Uterus (tissue), 4 donors: Measurements from ENCODE around the gene METTL3. TPM values are rescaled to one million over a fixed set of nuclear protein-coding genes. Genes with fewer than 3 reads are reported as not detected.
"Not testable (repeated sequence)": the region's sequence is repeated elsewhere in the genome, so short reads cannot be mapped to it uniquely, and the experiment has no call there.

Source experiments
- DNase-seq, 2 donors: peaks; one replicate each; pipeline ENCODE4 v3.0.0-alpha.2; 2019 to 2020
- H3K27ac ChIP-seq, 2 donors: fragments of 200-600 bp; sonication (generic); 1 replicate in 1 of 2; 2 replicates in 1 of 2; pipeline ENCODE4 v1.5.1; 2016 to 2018
- H3K27me3 ChIP-seq, 2 donors: fragments of 200-600 bp; sonication (generic); one replicate each; pipeline ENCODE4 v1.5.1; 2018 to 2019; ENCODE audit warnings: control low read depth in 1 of 2
- H3K36me3 ChIP-seq, 2 donors: fragments of 200-600 bp; sonication (generic); one replicate each; pipeline ENCODE4 v1.5.1; 2019; ENCODE audit warnings: control low read depth in 1 of 2
- H3K4me1 ChIP-seq, 2 donors: fragments of 200-600 bp; sonication (generic); one replicate each; pipeline ENCODE4 v1.5.1; 2018 to 2019; ENCODE audit warnings: control low read depth in 1 of 2
- H3K4me3 ChIP-seq, 2 donors: fragments of 200-600 bp; sonication (generic); 1 replicate in 1 of 2; 2 replicates in 1 of 2; pipeline ENCODE4 v1.5.1; 2018 to 2019; ENCODE audit warnings: mild to moderate bottlenecking in 1 of 2
- H3K9me3 ChIP-seq, 2 donors: fragments of 200-600 bp; sonication (generic); one replicate each; pipeline ENCODE4 v1.5.1; 2019; ENCODE audit warnings: control low read depth in 1 of 2
- CTCF ChIP-seq, 4 experiments: fragments of 200-600 bp in 2 of 4; fragments of 450-650 bp in 2 of 4; sonication (generic) in 2 of 4; IDR thresholded peaks; one replicate each; pipeline ENCODE4 v1.5.1; 2016 to 2019; ENCODE audit warnings: antibody characterized with exemption in 4 of 4, mild to moderate bottlenecking in 2 of 4, moderate library complexity in 1 of 4
- POLR2A ChIP-seq, 2 donors: fragments of 450-650 bp; IDR thresholded peaks; one replicate each; pipeline ENCODE4 v1.6.1; 2016; ENCODE audit warnings: antibody characterized with exemption in 2 of 2, mild to moderate bottlenecking in 1 of 2, moderate library complexity in 1 of 2
- intact Hi-C: fragments of 100-400 bp; cut with DNase I; formaldehyde crosslinking; loops from one replicate; pipeline ENCODE4 v1.15.1; 2023; ENCODE audit warnings: low total_unique reads
- total RNA-seq, 4 donors: library from RNA; depleted of rRNA in 3 of 4; stranded (reverse); fragments of >200 nt in 3 of 4; gene quantifications; one replicate each; pipeline versions ENCODE4 v1.1.0 to v1.2.4, GENCODE V29; 2014 to 2023
- donor health status: DM: yes; HTN: yes; CAD: no.

METTL3 gene
- total RNA-seq, 4 donors from 2014 or later: 47.4 to 101 (median 57.7) TPM

GRCh38 chr14:21553266-21553665 is 42.1 kb upstream of the METTL3 start:
- intact Hi-C loops: no loop called here
- no peaks in the 10 kb centered on the region for H3K36me3 ChIP-seq
- DNase-seq: no peak
- no peaks in the 10 kb centered on the region for H3K4me1 ChIP-seq
- no peaks in the 10 kb centered on the region for H3K27me3 ChIP-seq
- H3K4me3 ChIP-seq: no peak overlapping the region
- no peak overlapping the region for H3K27ac ChIP-seq
- no peaks in the 10 kb centered on the region for H3K9me3 ChIP-seq
- TF ChIP-seq POLR2A (IDR thresholded peaks at IDR 0.05): no peak
- TF ChIP-seq CTCF (IDR thresholded peaks at IDR 0.05): no peak

- H3K4me1 ChIP-seq, H3K27ac ChIP-seq, intact Hi-C loops, H3K36me3 ChIP-seq, H3K4me3 ChIP-seq, H3K9me3 ChIP-seq, H3K27me3 ChIP-seq, DNase-seq: not testable (repeated sequence)
These were observed 33.4 kb upstream of the METTL3 start for GRCh38 chr14:21544588-21544987.

DNA sequence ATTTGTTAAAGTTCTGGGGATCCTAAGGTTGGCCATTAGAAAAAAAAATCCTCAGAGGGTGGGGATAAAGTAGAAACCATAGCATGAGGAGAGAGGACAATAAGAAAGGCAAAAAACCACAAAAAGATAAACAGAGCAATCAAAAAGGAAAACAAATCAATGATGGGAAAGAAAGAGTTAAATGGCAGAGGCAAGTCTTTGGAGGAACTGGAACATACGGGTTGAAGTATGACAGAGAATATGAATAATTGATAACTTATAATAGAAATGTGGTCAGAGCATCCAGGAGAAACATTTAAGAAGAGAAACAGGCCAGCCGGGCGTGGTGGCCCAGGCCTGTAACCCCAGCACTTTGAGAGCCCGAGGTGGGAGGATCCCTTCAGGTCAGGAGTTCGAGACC is 32.8 kb upstream of the METTL3 start:
- intact Hi-C loops: no loop called here
- TF ChIP-seq POLR2A (IDR thresholded peaks at IDR 0.05) (no peak), CTCF (IDR thresholded peaks at IDR 0.05) (no peak)
- Histone ChIP-seq H3K4me1 (no peaks in the 10 kb centered on the region), H3K36me3 (no peaks in the 10 kb centered on the region), H3K4me3 (no peak overlapping the region), H3K27ac (no peak overlapping the region), H3K27me3 (no peaks in the 10 kb centered on the region), H3K9me3 (no peaks in the 10 kb centered on the region)
- no peak for DNase-seq

- no peaks in the 10 kb centered on the region for H3K4me1 ChIP-seq
- TF ChIP-seq CTCF (IDR thresholded peaks at IDR 0.05): no peak
- no peak for TF ChIP-seq POLR2A (IDR thresholded peaks at IDR 0.05)
- intact Hi-C loops: no loop called here
These were observed 32.4 kb upstream of the METTL3 start for GRCh38 chr14:21543521-21543960.

GRCh38 chr14:21541413-21542074 is 30.4 kb upstream of the METTL3 start:
- H3K27me3 ChIP-seq: no peaks in the 10 kb centered on the region
- no peaks in the 10 kb centered on the region for H3K36me3 ChIP-seq
- intact Hi-C loops: no loop called here
- H3K4me1 ChIP-seq: no peaks in the 10 kb centered on the region
- H3K4me3 ChIP-seq: no peak overlapping the region
- H3K9me3 ChIP-seq: no peaks in the 10 kb centered on the region
- H3K27ac ChIP-seq: no peak overlapping the region
- DNase-seq: no peak
- TF ChIP-seq CTCF (IDR thresholded peaks at IDR 0.05) (no peak), POLR2A (IDR thresholded peaks at IDR 0.05) (no peak)

More at GRCh38 chr14:21543521-21543960, 32.4 kb upstream of the METTL3 start:
- H3K36me3 ChIP-seq: no peaks in the 10 kb centered on the region
- no peak for DNase-seq
- no peak overlapping the region for H3K27ac ChIP-seq
- H3K27me3 ChIP-seq: no peaks in the 10 kb centered on the region
- H3K4me3 ChIP-seq: no peak overlapping the region
- H3K9me3 ChIP-seq: no peaks in the 10 kb centered on the region
